NCI-H1436 (cell line): Measurements from ENCODE around the gene ANKUB1.
A peak's percentile ranks its signal among the peaks of the same experiment; 100 is the strongest.

Experiments used
- DNase-seq: peaks from one replicate; lab custom pipeline; 2025; lab: John Stamatoyannopoulos, UW

ANKUB1 gene

GRCh38 chr3:149809699-149810098 is 17.3 kb upstream of the ANKUB1 start:
- no peak for DNase-seq

DNA sequence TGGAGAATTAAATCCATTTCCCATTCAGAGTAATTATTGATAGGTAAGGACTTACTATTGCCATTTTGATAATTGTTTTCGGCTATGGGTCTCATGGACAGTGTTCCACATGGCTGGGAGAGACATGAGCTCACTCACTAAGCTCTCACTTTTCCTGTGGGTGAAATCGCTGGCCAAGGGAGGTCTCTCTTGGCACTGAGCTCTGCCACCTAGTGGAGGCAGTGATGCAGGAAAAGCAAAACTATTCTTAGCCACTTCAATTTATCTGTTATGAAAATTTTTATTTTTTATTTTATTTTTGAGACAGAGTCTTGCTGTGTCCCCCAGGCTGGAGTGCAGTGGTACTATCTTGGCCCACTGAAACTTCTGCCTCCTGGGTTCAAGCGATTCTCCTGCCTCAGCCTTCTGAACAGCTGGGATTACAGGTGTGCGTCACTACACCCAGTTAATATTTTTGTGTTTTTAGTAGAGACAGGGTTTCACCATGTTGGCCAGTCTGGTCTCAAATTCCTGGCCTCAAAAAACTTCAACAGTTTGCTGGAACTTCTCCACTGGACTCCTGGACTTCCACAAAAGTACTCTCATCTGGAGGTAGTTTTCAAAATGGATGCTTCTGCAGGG is 16.0 kb upstream of the ANKUB1 start:
- peak; percentile 68 for DNase-seq

- no peak for DNase-seq
Measured at GRCh38 chr3:149806171-149806778, 13.9 kb upstream of the ANKUB1 start.

GRCh38 chr3:149801639-149802038 is 9.3 kb upstream of the ANKUB1 start:
- DNase-seq = no peak

DNA sequence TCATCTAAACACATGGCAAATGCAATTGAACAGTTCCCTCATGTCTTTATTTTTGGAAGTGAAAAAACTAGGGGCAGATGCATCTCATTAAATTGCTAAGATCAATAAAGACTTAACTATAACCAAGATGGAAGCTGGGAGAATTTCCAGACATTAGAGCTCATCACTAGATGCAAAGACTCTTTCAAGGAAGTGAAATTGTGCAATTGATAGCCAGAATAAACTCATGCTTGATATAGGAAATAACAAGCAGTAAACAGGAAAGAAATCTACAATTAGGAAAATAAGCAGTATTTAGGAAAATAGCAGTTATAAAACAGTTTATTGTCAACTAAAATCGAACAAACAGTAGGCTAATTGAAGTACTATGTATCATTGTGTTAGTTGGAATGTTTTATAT is 8.8 kb upstream of the ANKUB1 start:
- no peak for DNase-seq

DNA sequence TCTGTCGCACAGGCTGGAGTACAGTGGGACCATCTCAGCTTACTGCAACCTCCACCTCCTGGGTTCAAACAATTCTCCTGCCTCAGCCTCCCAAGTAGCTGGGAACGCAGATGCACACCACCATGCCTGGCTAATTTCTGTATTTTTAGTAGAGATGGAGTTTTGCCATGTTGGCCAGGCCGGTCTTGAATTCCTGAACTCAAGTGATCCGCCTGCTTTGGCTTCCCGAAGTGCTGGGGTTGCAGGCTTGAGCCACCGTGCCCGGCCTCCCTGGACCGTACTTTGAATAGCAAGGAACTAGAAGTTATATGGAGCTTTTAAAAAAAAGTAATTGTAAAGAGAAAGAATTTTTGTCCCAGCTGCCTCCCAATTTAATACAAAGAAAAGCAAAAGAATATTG is 8.3 kb upstream of the ANKUB1 start:
- no peak for DNase-seq

- no peak for DNase-seq
Measured at GRCh38 chr3:149796026-149796425, 3.7 kb upstream of the ANKUB1 start.

GRCh38 chr3:149790698-149791097 is 1.7 kb downstream of the ANKUB1 start:
- DNase-seq = no peak

- DNase-seq = no peak
Measured at GRCh38 chr3:149790268-149790667, 2.1 kb downstream of the ANKUB1 start.

DNA sequence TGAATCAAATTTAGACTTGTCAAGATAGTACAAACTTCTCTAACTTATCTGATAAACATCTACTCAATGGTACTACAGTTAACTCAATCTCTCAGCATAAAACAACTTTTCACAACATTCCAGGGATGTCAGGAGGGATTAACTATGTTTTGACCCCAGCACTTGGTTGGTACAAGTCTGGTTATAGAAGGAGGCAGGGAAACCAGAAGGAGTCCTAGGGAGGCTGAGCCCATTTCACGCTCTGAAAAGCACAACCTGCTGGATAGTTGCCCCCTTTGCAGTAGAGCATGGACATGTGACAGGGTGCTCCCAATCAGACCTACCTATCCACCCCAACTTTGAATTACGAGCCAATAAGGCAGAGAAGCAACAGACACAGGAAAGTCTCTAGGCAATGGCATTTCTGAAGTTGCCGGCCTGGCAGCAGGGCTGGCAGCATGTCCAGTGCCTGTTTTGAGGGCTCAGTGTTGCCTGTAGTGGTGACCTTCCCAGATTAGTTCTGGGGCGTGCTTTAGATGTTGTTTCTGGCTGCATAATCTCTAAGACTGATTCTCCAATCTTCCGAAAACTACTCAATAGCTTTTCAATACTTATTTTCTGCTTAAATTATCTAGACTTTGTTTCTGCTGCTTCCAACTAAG is 8.2 kb downstream of the ANKUB1 start:
- no peak for DNase-seq

DNA sequence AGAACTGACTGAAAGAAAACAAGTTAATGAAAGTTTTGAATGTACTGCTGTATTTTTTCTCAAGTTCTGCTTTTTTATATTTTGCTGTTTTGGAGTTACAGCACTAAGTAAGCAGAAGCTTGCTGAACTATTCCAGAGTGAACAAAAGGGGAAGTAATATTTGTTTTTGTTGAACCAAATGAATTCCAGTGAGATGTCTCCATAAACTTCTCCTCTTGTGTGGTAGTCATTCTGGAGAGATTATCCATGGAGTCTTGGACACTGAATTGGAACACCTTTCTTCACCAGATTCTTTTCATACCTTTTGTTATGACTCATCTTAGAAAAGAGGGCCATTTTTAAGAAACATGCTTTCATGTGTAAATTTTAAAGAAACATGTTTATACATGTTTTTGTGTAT is 8.8 kb downstream of the ANKUB1 start:
- no peak for DNase-seq

DNA sequence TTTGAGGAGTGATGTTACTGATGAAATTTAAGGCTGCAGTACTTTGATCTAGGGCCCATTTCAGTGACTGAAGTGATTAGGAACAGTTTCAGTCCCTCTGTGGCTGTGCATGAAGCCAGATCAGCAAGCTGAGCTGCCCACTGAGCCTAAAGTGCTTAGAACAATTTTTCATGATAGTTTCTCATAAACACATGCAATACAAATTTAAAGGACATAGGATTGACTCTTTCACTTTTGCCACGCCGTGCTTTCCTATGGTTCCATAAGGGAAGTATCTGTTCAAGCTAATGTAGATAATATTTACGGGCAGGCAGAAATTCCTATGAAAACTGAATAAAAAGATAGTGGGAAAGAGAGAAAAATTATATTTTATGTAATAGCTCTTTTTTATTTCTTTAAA is 10.6 kb downstream of the ANKUB1 start:
- DNase-seq = no peak

GRCh38 chr3:149781211-149781610 is 11.1 kb downstream of the ANKUB1 start:
- DNase-seq = no peak

DNA sequence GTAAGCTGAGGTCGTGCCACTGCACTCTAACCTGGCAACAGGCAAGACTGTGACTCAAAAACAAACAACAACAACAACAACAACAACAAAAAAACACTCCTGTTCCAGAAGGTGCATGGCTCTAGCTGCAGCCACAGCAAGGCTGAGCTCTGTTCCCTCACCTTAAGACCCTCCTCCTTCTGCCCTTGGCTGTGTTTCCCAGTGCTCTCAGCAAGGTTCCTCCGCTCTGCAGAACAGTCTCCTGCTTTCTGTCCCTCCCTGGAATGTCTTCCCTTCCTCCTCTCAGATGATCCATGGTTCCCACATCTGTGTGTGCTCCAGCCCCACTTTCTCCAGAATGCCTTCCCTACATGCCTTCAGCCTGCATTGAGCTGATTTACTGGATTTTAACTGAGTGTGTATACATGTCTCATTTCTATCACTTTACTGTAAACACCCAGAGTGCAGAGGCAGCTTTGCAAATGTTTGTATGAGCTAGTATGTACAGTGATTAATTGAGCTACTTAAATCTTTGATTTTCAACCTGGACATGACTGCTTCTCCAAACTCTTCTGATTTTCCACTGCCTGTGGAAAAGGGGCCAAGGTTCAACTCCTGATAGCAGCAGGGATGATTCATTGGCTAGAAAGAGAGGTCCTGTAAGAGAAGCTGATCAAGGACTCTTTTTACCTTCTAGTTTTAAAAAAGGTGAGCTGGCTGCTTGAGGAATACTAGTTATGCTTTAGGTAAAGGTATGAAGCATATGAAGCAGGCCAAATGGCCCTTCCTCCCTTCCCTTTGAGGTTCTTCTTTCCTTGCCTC is 14.7 kb downstream of the ANKUB1 start:
- DNase-seq = no peak

GRCh38 chr3:149776170-149776569 is 16.2 kb downstream of the ANKUB1 start:
- DNase-seq = no peak

DNA sequence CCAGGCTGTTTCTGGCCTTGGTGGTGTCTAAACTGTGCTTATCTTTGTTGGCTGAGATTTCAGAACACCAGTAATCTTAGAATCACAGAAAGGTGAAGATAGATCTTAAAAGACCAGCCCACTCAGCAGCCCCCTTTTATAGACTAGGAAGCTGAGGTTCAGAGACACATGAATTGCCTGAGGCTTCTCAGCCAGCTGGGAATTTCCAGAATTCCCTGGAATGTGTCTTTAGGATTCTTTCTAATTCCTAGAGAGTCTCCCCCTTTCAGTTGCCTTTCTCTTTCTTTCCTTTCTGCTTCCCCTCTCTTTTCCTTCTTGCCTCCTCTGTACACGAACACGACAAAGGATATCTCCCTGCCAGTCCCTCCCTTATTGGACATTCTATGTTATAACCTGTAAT is 19.5 kb downstream of the ANKUB1 start:
- no peak for DNase-seq

DNA sequence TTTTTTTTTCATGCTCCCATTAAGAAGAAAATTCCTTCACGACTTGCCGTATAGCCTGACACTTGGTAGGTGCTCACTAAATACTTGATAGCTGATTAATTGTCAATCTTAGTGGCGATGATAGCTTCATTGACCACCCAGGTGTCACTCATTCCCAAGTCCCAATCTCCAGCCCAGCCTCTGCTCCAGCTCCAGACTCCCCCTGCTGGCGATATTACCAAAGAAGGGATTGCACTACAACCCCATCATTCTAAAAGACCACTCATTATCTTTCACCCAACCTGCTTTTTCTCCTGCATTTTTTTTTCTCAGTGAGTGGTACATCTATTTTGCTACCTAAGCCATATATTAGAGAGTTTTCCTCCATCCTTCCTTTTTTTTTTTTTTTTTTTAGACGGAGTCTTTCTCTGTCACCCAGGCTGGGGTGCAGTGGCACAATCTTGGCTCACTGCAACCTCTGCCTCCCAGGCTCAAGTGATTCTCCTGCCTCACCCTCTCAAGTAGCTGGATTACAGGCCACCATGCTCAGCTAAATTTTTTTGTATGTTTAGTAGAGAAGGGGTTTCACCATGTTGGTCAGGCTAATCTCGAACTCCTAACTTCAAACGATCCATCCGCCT is 20.6 kb downstream of the ANKUB1 start:
- DNase-seq = peak; percentile 64

DNA sequence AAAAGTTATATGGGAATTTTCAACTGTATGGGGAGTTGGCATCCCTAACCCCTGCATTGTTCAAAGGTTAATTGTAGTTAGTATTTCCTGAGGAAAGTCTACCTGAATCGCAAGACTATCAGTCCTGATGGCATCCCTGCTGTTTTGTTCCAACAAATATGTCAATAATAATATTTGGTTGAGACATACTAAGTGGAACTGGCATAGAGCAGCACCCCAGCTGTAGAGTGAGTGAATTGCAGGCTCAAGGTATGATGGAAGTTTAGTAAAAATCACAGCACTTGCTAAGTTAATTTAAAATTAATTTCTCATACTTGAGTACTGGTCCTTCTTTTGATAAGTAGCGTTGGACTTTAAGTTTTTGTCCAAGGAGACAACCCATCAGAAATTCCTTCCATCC is 22.1 kb downstream of the ANKUB1 start:
- DNase-seq = no peak

- DNase-seq = no peak
Measured at GRCh38 chr3:149768704-149769103, 23.6 kb downstream of the ANKUB1 start.

DNA sequence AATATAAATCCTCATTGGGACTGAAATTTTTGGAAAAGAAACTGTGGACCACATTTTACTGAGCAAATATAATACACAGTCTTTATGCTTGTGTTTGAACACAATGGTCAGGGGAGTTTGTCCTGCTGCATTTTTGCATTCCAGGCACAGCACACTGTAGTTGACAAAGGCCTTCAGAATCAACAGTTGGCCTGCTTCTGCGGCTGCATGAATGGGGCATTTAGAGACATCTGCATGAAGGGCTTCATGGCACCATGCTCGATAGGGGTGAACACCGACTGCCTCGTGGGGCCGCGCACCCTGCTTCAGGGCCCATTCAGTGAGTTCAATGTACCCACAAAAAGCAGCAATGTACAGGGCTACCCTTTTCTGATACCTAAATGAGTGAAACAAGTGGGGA is 24.6 kb downstream of the ANKUB1 start:
- no peak for DNase-seq

DNA sequence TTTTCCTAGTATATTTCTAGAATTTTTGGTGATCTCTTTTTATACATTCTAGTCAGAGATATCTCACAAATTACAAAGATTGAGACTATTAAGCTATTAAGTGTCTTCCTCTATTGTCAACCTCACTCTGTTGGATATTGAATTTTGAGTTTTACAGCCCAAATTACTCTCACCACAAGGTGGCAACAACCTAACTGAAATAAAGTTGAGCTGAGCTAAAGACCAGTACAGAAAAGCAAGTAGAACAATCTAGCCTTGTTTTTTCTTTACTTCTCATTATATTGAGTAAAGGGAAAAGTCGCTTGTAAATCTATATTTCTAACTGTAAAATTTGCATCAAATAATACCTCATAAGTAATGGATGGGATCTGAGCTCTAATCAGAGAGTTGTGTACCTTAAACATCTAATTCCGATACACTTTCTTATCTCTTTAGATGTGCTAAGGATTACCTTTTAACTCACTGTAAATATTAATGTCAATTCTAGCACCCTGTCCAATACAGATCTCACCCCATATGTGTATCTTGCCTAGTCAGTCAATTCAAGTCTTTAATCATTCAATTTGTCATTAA is 26.5 kb downstream of the ANKUB1 start:
- DNase-seq = peak; percentile 6

DNA sequence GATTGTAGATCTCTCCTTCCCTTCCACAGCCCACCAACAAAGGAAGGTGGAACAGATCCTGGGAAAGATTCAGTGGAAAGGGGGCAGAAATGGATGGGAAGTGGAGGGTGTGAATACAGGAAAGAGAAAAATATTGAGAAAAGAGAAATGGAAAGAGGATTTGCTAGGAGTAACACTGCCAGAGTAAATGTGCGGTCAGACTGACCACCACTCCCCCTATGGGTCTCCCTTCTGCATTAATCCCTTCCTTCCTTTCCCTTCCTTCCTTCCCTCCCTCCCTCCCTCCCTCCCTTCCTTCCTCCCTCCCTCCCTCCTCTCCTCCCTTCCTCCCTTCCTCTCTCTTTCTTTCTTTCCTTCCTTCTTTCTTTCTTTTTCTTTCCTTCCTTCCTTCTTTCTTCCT is 28.1 kb downstream of the ANKUB1 start:
- no peak for DNase-seq
